SK-N-SH (cell line): Measurements from ENCODE around the gene EIF3A.

Experiments
- EP300 ChIP-seq, 2 experiments: IDR thresholded peaks; 2 replicates each; pipeline versions ENCODE4 v1.4.0 to v1.6.1; 2012; ENCODE audit warnings: borderline replicate concordance in 1 of 2, low read depth in 1 of 2, low read length in 1 of 2
- EZH2phosphoT487 ChIP-seq: fragments of 200-600 bp; sonication (generic); IDR thresholded peaks from 2 replicates; pipeline ENCODE4 v1.6.1; 2017; ENCODE audit warnings: low read depth, mixed run types, mild to moderate bottlenecking, antibody characterized with exemption, moderate library complexity, borderline replicate concordance
- FOSL2 ChIP-seq: IDR thresholded peaks from 2 replicates; pipeline ENCODE4 v1.4.0; 2012; ENCODE audit warnings: low read depth, mild to moderate bottlenecking, moderate library complexity, borderline replicate concordance
- FOXM1 ChIP-seq: IDR thresholded peaks from 2 replicates; pipeline ENCODE4 v1.4.0; 2012; ENCODE audit warnings: low read depth, mild to moderate bottlenecking
- GABPA ChIP-seq: IDR thresholded peaks from 2 replicates; pipeline ENCODE4 v1.4.0; 2012; ENCODE audit warnings: low read depth, mild to moderate bottlenecking
- MXI1 ChIP-seq: IDR thresholded peaks from 2 replicates; pipeline ENCODE4 v1.6.1; 2012; ENCODE audit warnings: mild to moderate bottlenecking, low read depth, low read length, improper control_type of control experiment
- NRF1 ChIP-seq: IDR thresholded peaks from 2 replicates; pipeline ENCODE4 v1.6.1; 2012; ENCODE audit warnings: low read depth, mild to moderate bottlenecking, low read length
- POLR2AphosphoS5 ChIP-seq: IDR thresholded peaks from 2 replicates; pipeline ENCODE4 v1.6.1; 2012; ENCODE audit warnings: low read depth, low read length
- RAD21 ChIP-seq: IDR thresholded peaks from 2 replicates; pipeline ENCODE4 v1.6.1; 2012; ENCODE audit warnings: mild to moderate bottlenecking, low read length
- RCOR1 ChIP-seq: fragments of 150-350 bp; IDR thresholded peaks from 2 replicates; pipeline ENCODE4 v1.6.1; 2017; ENCODE audit warnings: antibody characterized with exemption, low read length
- TEAD4 ChIP-seq: IDR thresholded peaks from 2 replicates; pipeline ENCODE4 v1.4.0; 2012; ENCODE audit warnings: mild to moderate bottlenecking, borderline replicate concordance; ENCODE audit not compliant: insufficient read depth
- TF ChIP-seq, protein P1 (sequence below): fragments of 200-600 bp; sonication (generic); IDR thresholded peaks from 2 replicates; pipeline ENCODE4 v1.6.1; 2017; ENCODE audit warnings: antibody characterized with exemption, mild to moderate bottlenecking, moderate library complexity
- TF ChIP-seq, protein P2 (sequence below): IDR thresholded peaks from 2 replicates; pipeline ENCODE4 v1.6.1; 2012; ENCODE audit warnings: mild to moderate bottlenecking, low read depth, low read length, moderate library complexity
- TF ChIP-seq, protein P3 (sequence below): IDR thresholded peaks from 2 replicates; pipeline ENCODE4 v1.4.0; 2012; ENCODE audit warnings: low read depth, borderline replicate concordance

DNA sequence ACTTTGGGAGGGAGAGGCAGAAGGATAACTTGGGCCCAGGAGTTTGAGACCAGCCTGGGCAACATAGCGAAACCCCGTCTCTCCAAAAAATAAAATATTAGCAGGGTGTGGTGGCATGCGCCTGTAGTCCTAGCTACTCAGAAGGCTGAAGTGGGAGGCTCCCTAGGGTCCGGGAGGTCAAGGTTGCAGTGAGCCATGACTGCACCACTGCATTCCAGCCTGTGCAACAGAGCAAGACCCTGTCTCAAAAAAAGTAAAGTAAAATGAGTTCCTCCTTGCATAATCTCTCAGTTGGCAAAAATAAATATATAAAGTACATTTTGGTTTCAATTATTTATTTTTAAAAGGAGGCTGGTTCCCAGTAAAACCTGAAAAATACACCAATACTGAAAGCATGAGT, 39.3 kb downstream of the EIF3A start:
- TF ChIP-seq MXI1 (no peak), TEAD4 (no peak), NRF1 (no peak), RCOR1 (no peak), FOXM1 (no peak), GABPA (no peak), POLR2AphosphoS5 (no peak), EP300 (IDR thresholded peaks at IDR 0.05; ENCODE audit: borderline replicate concordance in 1 of 2, low read depth in 1 of 2, low read length in 1 of 2) (no peak), RAD21 (no peak), FOSL2 (no peak), EZH2phosphoT487 (no peak)
- TF ChIP-seq, protein P1, sequence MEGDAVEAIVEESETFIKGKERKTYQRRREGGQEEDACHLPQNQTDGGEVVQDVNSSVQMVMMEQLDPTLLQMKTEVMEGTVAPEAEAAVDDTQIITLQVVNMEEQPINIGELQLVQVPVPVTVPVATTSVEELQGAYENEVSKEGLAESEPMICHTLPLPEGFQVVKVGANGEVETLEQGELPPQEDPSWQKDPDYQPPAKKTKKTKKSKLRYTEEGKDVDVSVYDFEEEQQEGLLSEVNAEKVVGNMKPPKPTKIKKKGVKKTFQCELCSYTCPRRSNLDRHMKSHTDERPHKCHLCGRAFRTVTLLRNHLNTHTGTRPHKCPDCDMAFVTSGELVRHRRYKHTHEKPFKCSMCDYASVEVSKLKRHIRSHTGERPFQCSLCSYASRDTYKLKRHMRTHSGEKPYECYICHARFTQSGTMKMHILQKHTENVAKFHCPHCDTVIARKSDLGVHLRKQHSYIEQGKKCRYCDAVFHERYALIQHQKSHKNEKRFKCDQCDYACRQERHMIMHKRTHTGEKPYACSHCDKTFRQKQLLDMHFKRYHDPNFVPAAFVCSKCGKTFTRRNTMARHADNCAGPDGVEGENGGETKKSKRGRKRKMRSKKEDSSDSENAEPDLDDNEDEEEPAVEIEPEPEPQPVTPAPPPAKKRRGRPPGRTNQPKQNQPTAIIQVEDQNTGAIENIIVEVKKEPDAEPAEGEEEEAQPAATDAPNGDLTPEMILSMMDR = no peak
- TF ChIP-seq, protein P2, sequence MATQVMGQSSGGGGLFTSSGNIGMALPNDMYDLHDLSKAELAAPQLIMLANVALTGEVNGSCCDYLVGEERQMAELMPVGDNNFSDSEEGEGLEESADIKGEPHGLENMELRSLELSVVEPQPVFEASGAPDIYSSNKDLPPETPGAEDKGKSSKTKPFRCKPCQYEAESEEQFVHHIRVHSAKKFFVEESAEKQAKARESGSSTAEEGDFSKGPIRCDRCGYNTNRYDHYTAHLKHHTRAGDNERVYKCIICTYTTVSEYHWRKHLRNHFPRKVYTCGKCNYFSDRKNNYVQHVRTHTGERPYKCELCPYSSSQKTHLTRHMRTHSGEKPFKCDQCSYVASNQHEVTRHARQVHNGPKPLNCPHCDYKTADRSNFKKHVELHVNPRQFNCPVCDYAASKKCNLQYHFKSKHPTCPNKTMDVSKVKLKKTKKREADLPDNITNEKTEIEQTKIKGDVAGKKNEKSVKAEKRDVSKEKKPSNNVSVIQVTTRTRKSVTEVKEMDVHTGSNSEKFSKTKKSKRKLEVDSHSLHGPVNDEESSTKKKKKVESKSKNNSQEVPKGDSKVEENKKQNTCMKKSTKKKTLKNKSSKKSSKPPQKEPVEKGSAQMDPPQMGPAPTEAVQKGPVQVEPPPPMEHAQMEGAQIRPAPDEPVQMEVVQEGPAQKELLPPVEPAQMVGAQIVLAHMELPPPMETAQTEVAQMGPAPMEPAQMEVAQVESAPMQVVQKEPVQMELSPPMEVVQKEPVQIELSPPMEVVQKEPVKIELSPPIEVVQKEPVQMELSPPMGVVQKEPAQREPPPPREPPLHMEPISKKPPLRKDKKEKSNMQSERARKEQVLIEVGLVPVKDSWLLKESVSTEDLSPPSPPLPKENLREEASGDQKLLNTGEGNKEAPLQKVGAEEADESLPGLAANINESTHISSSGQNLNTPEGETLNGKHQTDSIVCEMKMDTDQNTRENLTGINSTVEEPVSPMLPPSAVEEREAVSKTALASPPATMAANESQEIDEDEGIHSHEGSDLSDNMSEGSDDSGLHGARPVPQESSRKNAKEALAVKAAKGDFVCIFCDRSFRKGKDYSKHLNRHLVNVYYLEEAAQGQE = no peak
- TF ChIP-seq, protein P3, sequence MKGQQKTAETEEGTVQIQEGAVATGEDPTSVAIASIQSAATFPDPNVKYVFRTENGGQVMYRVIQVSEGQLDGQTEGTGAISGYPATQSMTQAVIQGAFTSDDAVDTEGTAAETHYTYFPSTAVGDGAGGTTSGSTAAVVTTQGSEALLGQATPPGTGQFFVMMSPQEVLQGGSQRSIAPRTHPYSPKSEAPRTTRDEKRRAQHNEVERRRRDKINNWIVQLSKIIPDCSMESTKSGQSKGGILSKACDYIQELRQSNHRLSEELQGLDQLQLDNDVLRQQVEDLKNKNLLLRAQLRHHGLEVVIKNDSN = no peak
